HCT116 (cell line): Measurements from ENCODE around the gene ERVFRD-1.

Source experiments
- CEBPB ChIP-seq: IDR thresholded peaks from 2 replicates; pipeline ENCODE4 v1.6.1; 2012; ENCODE audit warnings: low read depth
- EZH2 ChIP-seq: fragments of 200-600 bp; sonication (generic); IDR thresholded peaks from 2 replicates; pipeline ENCODE4 v1.6.1; 2017; ENCODE audit warnings: antibody characterized with exemption, mixed run types
- POLR2A ChIP-seq: IDR thresholded peaks from 2 replicates; pipeline ENCODE4 v1.7.0; 2011; ENCODE audit warnings: borderline replicate concordance; ENCODE audit not compliant: insufficient read depth, insufficient read length; ENCODE audit errors: extremely low read depth
- SIN3A ChIP-seq: IDR thresholded peaks from 2 replicates; pipeline ENCODE4 v1.6.1; 2012; ENCODE audit warnings: low read depth
- ZFX ChIP-seq: fragments of 450-650 bp; IDR thresholded peaks from 2 replicates; pipeline ENCODE4 v1.6.1; 2017
- TF ChIP-seq, protein P1 (sequence below): IDR thresholded peaks from 2 replicates; pipeline ENCODE4 v1.6.1; 2011; ENCODE audit warnings: mild to moderate bottlenecking, low read length, moderate library complexity; ENCODE audit not compliant: insufficient replicate concordance; ENCODE audit errors: extremely low read depth

DNA sequence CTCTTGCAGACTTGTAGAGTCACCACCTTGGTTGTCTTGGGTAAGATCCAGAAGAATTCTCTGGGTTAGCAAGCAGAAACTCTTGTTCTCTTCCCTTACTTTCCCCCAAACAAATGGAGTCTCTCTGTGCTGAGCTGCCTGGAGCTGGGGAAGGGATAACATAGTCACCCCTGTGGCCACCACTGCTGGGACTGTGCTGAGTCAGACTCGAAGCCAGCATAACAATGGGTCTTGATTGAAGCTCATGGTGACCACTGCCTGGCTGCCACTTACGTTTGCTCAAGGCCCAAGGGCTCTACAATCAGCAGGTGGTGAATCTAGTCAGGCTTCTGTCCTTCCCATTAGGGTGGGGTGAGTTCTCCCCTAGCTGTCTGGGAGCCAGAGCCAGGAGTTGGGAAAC lies 15.4 kb upstream of the ERVFRD-1 start:
- TF ChIP-seq POLR2A = no peak
- TF ChIP-seq CEBPB = no peak
- TF ChIP-seq SIN3A = no peak
- TF ChIP-seq ZFX = no peak
- TF ChIP-seq, protein P1, sequence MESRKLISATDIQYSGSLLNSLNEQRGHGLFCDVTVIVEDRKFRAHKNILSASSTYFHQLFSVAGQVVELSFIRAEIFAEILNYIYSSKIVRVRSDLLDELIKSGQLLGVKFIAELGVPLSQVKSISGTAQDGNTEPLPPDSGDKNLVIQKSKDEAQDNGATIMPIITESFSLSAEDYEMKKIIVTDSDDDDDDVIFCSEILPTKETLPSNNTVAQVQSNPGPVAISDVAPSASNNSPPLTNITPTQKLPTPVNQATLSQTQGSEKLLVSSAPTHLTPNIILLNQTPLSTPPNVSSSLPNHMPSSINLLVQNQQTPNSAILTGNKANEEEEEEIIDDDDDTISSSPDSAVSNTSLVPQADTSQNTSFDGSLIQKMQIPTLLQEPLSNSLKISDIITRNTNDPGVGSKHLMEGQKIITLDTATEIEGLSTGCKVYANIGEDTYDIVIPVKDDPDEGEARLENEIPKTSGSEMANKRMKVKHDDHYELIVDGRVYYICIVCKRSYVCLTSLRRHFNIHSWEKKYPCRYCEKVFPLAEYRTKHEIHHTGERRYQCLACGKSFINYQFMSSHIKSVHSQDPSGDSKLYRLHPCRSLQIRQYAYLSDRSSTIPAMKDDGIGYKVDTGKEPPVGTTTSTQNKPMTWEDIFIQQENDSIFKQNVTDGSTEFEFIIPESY = no peak
- TF ChIP-seq EZH2 = no peak
